Stimulated activated CD4-positive, alpha-beta T cell treated with anti-CD3 and anti-CD28 coated beads, Interleukin-4, amount 100 ng/mL, for 1 hour (primary cell): ENCODE results near the gene EEPD1.

Experiments
- DNase-seq: peaks from one replicate; pipeline ENCODE4 v3.0.0-alpha.2; 2020

The EEPD1 gene

GRCh38 chr7:36283181-36283580 lies 130.1 kb downstream of the EEPD1 start:
- DNase-seq: no peak

GRCh38 chr7:36283711-36284130 lies 130.7 kb downstream of the EEPD1 start:
- DNase-seq: no peak

GRCh38 chr7:36284456-36285090 lies 131.5 kb downstream of the EEPD1 start:
- no peak for DNase-seq

- no peak for DNase-seq
Measured at GRCh38 chr7:36285276-36285675, 132.2 kb downstream of the EEPD1 start.

- DNase-seq: peak; percentile 13
Measured at GRCh38 chr7:36286226-36286625, 133.2 kb downstream of the EEPD1 start.

- DNase-seq: no peak
Measured at GRCh38 chr7:36286688-36287087, 133.6 kb downstream of the EEPD1 start.

- DNase-seq: peak; percentile 42
Measured at GRCh38 chr7:36287371-36288241, 134.6 kb downstream of the EEPD1 start.

GRCh38 chr7:36288501-36288900 lies 135.4 kb downstream of the EEPD1 start:
- no peak for DNase-seq

GRCh38 chr7:36289833-36290661 lies 137.0 kb downstream of the EEPD1 start:
- DNase-seq: no peak

GRCh38 chr7:36291387-36292316 lies 138.6 kb downstream of the EEPD1 start:
- DNase-seq: peak; percentile 80

GRCh38 chr7:36295090-36295489 lies 142.0 kb downstream of the EEPD1 start:
- DNase-seq: no peak

GRCh38 chr7:36296284-36296683 lies 143.2 kb downstream of the EEPD1 start:
- DNase-seq: no peak

- no peak for DNase-seq
Measured at GRCh38 chr7:36297364-36298009, 144.4 kb downstream of the EEPD1 start.

- no peak for DNase-seq
Measured at GRCh38 chr7:36298106-36298505, 145.1 kb downstream of the EEPD1 start.

- no peak for DNase-seq
Measured at GRCh38 chr7:36299223-36299774, 146.2 kb downstream of the EEPD1 start.

GRCh38 chr7:36299823-36300341 lies 146.8 kb downstream of the EEPD1 start:
- DNase-seq: no peak

GRCh38 chr7:36300696-36301350 lies 147.8 kb downstream of the EEPD1 start:
- DNase-seq: no peak

GRCh38 chr7:36301914-36302771 lies 149.1 kb downstream of the EEPD1 start:
- no peak for DNase-seq
